NCI-H774 (cell line): ENCODE measurements around the gene NARF.

Source experiments
- DNase-seq: peaks from one replicate; lab custom pipeline; 2025; lab: John Stamatoyannopoulos, UW

Gene NARF

DNA sequence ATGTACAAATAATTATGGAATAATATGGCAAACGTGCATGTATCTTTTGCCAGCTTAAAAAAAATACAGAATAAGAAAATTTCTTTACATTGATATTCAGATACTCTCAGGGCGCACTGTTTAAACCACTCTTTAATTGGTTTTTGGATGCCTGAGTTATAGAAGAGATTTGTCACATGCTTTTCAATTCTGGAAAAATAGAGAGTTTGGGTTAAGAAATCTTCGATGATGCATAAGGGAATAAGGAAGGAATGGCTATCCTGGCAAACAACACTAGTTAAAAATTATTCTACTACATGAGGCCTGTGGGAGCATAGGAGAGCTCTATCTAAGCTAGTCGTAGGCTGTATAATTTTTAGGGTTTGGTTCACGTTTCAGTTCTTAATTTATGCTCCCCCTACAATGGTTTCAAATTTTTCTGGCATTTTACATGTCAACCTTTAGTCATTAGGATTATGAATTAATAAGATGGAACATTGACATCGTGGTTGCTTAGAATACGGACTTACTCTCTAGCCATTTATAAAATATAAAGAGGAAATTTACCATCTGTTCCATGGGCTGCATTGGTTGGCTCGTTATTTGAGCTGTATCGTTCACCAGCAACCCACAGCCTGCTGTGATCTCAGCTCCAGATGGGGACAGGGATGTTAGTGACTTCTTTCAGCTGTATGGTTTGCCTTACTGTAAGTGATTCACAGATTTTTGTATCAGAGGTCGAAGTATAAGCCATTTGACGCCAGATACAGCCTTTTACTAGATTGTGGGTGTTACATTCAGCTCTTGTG, 15.9 kb downstream of the NARF start:
- no peak for DNase-seq

GRCh38 chr17:82475458-82475857, 16.9 kb downstream of the NARF start:
- no peak for DNase-seq

GRCh38 chr17:82477934-82478333, 19.4 kb downstream of the NARF start:
- no peak for DNase-seq

DNA sequence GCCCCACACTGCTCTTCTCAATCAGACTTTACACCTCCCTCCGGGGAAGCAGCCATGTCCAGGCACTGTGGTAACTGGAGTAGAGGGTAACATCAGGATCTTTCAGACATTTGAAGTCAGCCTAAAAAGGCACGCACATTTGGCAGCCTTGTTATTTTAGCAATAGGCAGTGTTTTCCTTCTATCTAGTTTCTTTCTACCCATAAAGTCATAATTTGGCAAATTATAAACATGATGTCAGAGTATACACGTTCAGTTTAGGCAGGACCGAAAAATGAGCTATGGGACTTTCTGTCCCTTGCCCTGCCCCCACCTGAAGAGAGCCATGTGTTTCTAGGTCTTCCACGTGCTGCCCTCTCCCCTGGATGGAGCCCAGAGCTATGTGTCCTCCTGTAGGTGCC, 21.1 kb downstream of the NARF start:
- no peak for DNase-seq

- no peak for DNase-seq
These were observed 21.8 kb downstream of the NARF start for GRCh38 chr17:82480318-82480717.

DNA sequence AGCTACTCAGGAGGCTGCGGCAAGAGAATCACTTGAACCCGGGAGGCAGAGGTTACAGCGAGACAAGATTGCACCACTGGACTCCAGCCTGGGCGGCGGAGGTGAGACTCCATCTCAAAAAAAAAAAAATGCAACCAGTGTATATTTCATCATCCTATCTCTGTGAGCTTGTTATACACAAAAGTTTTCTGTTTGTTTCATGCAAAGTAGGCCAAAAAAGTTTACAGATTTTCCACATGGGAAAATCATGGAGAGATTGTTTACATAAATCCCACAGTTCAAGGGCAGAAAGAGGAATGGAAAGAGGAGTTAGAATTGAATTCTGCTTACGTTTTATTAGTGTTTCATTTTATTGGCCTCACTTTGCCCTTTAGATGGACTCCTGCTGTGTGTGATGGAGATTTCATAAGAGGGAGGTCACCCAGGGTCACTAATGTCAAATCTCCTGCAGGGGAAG, 24.7 kb downstream of the NARF start:
- no peak for DNase-seq

DNA sequence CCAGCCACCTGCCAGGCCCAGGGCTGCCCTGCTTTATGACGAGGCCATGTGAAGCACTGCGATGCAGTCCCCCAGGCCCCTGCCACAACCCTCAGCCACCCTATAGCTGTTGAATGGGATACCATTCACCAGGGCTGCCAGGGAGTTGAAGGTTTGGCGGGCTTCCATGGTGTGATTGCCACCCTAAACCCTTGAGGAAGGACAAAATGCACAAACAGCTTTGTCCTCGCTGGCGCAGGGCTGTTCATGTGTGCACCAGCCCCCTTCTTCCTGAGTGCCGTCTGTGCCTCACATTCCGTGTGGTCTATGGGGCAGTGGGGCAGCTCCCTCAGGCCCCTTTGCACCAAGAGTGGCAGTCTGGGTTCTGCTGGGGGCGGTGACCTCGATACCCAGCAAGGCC, 25.3 kb downstream of the NARF start:
- no peak for DNase-seq

- DNase-seq: no peak
These were observed 27.9 kb downstream of the NARF start for GRCh38 chr17:82486231-82487094.

DNA sequence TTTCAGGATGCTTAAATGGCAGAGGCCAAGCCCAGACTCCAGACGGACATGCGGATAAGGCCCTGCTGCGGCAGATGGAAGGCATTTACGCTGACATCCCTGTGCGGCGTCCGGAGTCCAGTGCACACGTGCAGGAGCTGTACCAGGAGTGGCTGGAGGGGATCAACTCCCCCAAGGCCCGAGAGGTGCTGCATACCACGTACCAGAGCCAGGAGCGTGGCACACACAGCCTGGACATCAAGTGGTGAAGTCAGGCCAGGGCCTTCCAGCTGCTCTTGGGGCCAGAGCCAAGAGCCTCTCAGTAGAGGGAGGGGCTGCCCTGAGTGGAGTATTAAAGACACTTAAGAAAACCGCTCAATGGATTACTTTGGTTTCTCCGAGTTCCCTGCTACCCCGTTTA, 29.4 kb downstream of the NARF start:
- no peak for DNase-seq

- no peak for DNase-seq
These were observed 30.6 kb downstream of the NARF start for GRCh38 chr17:82489117-82489516.

- peak; percentile 59 for DNase-seq
These were observed 31.4 kb downstream of the NARF start for GRCh38 chr17:82489851-82490511.

DNA sequence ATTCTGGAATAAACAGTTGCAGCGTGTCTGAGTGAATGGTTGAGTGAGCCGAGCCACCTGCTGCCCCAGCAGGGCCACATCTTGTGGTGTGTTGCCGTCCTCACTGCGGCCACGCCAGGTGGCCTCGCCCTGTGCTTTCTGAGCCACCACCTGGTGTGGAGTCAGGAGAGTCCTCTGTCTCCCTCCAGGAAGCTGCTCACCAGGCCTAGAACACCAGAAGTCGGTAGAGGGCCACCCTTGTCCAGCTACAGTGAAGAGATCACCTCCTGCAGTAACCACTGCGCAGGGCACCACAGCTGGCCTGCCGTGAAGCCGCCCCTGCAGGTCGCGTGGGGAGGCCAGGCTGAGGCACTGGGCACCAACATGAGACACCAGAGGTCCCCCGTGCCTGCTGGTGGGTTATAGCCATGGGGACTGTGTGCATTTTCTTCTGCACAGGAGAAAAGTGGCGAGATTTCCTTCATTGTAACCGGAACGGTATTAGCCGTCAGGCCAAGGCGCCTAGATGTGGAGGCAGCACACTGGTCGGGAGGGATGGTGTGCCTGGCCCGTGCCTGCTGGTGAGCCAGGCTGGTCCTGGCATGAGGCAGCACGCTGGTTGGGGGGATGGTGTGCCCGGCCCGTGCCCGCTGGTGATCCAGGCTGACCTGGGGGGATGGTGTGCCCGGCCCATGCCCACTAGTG, 32.1 kb downstream of the NARF start:
- DNase-seq: peak; percentile 95

- no peak for DNase-seq
These were observed 32.6 kb downstream of the NARF start for GRCh38 chr17:82491196-82491530.

GRCh38 chr17:82491533-82491932, 33.0 kb downstream of the NARF start:
- DNase-seq: no peak

GRCh38 chr17:82492643-82493225, 34.2 kb downstream of the NARF start:
- no peak for DNase-seq

DNA sequence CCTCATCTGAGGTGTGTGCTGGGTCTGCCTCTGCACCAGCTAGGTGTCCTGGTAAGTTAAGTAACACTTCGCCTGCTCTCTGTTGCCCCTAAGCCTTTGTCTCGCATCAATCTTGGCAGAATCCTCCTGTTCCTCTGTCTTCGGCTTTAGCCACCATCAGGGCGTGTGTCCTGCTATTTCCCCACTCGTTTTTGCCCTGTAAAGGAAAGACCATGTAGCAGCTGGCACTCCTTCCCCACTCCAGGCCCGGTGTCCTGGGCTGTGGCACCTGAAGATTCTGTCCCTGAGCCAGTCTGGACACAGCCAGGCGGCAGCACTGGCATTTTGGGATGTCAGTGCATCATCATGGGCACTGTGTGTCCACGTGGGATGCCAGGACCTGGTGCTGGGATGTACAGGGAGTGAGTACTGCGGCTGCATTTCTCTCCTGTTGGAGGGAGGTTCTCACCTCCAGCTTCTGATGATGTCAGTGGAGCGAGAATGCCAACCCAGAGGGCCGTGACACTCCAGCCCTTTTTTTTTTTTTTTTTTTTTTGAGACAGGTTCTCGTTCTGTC, 34.8 kb downstream of the NARF start:
- DNase-seq: no peak

DNA sequence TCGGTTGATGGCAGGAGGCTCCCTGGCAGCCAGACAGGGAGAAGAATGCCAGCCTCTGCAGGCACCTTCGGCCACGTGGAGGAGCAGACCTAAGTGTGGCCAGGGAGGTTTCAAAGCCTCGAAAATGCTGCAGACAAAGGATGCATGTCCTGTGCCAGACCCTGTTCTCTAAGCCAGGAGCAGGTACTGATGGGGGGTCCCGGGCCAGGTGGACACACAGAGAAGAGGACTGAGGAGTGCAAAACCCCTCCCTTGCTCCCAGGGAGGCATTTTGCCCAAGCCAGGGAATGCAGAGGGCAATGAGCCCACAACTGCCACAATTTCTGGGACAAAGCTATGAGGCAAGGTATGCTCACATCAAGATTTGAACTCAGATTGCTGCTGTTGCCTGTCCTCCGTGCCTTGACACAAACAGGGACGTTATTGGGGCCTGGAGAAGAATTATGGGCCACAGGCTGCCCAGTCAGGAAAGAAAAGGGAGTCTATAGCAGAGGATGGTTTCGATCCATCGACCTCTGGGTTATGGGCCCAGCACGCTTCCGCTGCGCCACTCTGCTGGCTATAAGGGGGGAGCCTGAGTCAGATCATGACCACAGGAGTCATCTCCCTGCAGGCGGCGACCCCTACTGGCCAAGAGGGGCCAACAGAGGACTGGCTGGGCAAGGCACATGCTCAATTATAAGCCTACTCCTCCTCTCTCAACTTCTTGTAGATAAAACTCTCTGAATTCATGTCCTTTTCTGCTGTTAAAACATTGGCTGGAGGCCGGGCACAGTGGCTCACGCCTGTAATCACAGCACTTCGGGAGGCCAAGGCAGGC, 35.9 kb downstream of the NARF start:
- peak; percentile 91 for DNase-seq

DNA sequence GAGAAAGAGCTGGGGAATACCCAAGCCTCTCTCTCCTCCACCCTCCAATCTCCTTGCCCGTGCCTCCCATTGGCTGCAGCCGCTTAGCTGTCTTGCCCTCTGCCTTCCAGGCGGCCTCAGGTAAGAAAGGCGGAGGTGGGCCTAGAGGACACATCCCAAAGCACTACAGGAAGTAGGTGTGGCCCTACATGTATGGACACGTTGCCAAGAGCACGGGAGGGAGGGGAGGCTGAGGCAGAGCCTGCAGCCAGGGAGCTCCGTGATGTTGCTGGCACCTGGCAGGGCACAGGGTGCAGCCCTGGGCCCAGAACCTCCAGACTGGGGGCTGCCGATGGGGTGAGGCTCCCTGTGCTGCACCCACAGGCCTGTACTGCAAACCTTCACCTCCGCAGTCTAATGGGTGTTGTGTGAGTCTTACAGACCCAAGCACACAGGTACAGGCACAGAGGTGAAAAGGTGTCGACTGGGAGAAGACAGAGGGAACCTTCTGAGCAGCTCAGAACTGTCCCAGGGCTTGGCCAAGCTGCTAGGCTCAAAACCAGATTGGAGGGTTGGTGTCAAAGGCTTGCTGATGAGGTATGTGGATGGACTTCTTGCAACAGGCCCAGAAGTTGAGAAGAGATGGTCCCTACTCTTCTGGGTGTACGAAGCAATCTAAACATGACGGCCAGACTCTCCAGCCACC, 37.4 kb downstream of the NARF start:
- DNase-seq: peak; percentile 69

DNA sequence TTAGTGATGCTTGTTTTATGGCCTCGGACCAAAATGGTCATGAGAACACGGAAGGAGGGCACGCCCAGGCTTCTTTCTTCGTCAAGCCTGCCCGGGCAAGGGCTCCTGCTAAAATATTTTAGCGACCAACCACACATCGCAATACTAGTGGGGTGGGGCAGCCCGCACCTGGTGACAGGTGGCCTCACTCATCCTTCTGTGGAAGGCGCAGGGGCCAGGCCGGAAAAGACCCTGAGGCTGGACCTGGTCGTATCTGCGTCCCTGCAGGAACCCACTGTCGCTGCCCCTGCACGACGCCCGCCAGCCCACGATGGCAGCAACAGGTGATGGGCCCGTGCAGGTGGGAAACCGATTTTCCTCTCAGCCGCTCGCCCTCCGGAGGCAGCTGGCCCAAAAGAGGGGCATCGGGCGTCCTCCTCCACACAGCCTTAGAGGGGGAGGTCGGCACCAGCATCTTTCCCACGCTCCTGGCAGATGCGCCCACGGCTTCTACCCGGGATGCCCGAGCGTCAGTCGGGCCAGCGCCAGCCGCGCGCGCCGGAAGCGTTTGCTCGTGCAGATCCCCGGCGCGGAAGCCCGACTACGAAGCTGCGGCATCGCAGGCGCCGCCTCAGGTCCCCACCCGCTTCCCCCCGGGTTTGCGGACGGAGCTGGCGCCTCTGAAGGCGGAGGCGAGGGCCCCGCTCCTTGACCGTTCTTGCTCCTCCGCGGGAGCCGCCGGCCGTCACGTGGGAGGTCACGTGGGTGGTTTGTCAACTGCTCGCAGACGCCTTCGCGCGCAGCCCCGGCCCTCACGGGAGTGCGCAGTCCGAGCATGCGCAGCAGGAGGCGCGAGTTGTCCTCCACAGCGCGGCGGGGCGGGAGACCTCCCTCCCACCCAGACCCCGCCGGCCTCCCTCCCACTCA, 38.2 kb downstream of the NARF start:
- DNase-seq: peak; percentile 97
